HCEC 1CT (cell line): ENCODE results near the gene AGPAT4.
A peak's percentile ranks its signal among the peaks of the same experiment; 100 is the strongest.

Experiments used
- DNase-seq: peaks from one replicate; pipeline ENCODE4 v3.0.0-alpha.2; 2017

The AGPAT4 gene

DNA sequence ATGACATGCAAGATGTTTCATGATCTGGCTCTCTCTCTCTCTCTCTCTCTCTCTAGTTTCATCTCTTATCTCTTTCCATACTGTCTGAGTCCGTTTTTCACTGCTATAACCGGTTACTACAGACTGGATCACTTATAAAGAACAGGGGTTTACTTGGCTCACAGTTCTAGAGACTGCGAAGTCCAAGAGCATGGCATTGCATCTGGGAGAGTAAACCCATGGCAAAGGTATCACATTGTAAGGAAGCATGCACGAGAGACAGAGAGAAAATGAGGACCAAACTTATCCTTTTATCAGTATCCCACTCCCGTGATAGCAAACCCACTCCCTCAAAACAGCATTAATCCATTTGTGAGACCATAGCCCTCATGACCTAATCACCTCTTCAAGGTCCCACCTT lies 7.2 kb upstream of the AGPAT4 start:
- no peak for DNase-seq

DNA sequence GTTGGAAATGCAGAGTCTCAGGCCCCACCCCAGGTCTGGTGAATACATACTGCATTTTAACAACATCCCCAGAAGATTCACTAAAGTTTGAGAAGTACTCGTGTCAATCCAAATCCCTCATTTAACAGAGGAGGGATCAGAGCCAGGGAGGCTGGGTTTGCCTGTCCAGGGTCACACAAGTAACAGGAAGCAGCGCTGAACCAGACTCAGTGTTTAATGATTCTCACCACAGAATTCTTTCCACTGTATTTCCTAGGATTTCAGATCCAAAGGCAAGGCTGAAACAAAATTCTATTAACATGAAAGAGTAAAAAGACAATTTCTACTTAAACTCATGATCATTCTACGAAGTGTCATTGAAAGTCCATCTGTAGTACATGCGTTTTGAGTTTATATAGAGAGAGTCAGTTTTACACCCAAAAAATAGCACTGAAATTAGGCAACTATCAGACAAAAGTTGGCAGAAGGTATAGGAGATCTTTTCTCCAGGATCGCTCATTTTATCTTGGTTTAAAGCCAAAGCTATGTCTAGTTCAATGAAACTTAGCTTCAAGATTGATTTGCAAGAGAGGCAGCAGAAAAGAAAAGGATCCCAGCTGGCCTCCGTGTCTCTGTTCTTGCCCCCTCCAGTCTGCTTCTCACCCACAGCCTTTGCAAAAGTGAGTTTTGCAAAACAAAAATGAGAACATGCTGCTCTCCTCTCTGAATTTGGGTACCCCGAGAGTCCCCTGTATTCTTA lies 6.0 kb upstream of the AGPAT4 start:
- DNase-seq, result no peak

DNA sequence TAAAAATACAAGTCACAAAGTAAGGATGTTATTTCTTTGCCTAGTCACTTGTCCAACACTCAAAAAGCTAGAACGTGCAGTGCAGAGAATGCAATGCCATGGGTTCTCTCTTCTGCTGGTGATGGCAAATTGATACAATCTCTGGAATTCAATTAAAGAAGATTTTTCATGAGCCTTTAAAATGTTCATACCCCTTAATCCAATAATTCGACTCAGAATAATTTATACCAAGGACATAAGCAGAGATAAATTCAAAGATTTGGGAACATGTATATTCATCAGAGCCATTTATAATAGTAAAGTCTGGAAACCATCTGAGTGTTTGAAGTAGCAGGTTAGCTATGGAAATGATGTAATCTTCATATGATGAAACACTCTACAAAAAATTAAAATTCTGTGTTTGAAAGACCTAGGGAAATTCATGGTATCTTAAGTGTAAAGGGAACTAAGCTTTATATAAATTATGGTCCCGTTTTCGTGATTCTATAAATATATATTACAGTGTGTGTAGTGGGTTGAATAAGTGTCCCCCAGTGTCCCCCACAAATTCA lies 2.8 kb upstream of the AGPAT4 start:
- DNase-seq, result no peak

DNA sequence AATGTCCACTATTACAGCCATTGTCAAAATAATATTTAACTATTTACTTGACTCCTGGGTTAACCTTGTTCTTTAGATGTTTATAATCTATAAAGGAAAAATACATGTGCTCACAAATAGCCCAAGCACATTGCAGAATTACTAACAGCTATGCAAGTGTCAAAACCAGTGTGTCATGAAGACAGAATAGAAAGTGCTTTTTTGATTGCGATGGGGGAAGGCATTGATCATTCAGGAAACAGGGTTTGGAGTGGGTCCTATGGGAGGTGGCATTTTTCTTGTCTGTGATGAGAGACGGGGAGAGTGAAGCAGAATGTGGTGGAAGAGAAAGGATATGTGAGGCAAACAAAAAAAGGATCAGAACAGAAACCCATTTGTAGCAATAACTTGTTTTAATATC lies 1.0 kb upstream of the AGPAT4 start:
- DNase-seq, result no peak

DNA sequence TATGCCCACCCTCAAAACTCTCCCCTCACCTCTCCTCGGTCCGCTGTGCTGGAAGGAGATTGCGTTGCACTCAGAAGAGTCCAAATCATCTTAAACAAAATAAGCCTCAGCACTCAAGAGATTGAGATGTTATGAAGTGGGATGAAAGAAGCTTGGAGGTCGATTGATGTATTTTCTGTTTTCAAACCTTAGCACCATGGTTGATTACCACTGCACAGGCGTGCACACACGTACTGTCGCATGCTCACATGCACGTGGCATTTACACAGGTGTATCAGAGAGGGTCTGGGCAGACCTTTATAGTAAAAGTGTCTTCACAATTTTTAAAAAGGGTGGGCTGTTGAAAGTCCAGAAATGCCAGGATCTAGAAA lies 612 bp upstream of the AGPAT4 start:
- no peak for DNase-seq

DNA sequence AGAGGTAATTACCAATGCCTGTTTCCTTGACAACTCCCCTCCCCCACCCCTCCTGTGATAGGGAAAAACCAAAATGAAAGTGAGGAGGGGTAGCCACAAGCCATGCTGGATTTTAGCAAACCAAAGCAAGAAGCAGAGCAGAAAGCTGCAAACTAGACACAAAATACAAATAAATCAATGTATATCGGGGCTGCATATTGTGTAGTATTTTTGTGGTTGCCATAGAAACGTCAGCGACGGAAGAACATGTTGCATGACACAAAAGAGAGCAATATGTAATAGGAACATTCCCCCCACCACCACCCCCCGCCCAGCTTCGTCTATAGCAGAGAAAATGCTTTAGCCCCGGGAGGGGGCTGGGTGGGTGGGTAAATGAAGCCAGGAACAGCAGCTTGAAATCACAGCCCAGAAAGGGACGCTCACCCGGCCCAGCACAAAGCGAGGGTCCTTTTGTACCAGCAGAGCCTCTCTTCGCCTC lies 548 bp downstream of the AGPAT4 start:
- DNase-seq, result peak; percentile 4

DNA sequence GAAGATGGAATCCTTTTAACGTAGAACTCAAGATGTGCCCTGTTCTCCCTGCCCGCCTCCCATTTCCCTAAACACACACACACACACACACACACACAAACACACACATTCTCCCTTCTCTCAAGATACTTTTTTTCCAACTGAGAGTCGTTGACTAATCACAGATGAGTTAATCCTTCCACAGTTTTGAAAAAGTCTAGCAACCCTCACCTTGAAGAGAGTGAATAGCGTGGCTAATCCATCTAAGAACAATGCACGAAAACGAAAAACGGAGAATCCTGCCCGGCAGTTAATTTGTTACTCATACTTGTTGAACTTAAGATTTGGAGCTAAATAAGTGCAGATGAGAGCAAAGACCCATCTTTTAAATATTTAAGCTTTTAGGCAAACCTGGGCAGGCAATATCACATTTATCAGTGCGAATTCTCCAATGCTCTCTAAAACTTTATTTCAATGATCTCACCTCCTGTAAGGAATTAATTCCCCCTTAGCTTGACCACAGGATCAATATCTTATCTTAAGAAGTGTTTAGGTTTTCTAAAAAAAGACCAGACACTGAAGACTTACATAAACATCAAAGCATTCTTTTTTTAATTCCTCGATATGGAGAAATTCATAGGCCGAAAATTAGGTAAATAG lies 1.1 kb downstream of the AGPAT4 start:
- peak; percentile 14 for DNase-seq

DNA sequence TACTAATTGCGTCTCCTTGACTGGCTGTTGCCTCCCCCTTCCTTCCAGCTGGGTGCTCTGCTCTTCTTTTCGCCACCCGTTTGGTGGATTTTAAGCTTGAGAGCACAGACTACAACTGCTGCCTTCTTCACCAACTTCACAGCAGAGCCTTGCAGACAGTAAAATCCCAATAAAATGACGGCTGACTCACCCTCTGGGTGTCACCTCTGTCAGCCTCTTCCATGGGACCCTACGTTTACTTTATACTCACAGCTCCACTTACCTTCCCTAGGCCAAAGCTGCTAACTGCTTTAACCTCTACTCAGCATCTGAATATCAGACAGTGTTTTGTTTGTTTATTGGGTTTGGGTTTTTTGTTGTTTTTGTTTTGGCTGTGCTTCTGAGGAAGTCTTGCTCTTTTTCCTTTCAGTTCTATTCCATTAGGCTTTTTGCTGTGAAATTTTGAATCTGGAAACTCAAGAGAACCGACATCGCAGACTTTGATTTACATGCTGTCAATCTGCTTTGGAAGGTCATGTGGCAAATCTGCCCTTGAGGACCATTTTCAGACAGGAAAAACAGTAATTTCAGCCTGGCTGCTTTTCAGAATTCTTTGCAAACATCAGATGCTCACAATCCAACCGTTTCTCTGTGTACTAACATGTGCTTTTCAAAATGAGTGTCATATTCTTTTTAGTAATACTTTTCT lies 2.4 kb downstream of the AGPAT4 start:
- DNase-seq, result no peak

DNA sequence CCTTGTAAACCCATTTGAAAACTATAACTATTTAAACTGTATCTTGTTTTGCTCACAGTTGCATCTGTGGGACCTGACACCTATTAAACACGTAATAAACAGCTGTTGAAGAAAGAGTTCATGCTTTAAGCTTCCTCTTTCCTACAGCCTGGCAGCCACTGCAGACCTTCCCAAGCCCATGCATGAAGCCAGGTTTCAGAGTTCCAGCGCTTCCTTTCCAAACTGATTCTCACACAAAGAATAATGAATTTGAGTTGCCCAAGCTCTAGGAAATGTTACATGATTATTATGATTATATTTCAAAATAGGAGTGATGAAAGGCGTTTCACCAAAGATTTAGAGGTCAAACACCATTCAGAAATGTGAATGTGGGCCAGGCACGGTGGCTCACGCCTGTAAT lies 3.7 kb downstream of the AGPAT4 start:
- no peak for DNase-seq

- no peak for DNase-seq
Observed at GRCh38 chr6:161269310-161269709, 4.6 kb downstream of the AGPAT4 start.

- DNase-seq, result no peak
Observed at GRCh38 chr6:161268531-161269210, 5.2 kb downstream of the AGPAT4 start.

- DNase-seq, result no peak
Observed at GRCh38 chr6:161266513-161267230, 7.2 kb downstream of the AGPAT4 start.

GRCh38 chr6:161265975-161266374 lies 7.9 kb downstream of the AGPAT4 start:
- no peak for DNase-seq

DNA sequence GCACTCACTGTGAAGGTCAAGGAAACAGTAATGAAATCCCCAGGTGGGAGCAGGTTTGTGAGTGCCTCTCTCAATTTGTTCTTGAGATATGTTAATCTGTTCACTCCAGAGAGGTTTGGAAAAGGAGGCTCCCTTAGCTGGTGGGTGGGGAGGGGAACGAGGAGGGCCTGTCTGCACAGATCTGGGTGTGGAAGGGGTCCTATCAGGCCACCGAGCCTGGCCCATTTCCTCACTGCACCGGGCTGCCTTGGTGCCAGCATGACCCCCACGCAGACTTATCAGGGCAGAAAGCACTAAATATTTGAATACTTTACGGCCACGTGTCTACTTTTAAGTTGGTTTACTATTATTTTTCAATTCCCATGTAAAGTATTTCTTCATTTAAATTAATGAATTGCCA lies 8.3 kb downstream of the AGPAT4 start:
- DNase-seq, result no peak

DNA sequence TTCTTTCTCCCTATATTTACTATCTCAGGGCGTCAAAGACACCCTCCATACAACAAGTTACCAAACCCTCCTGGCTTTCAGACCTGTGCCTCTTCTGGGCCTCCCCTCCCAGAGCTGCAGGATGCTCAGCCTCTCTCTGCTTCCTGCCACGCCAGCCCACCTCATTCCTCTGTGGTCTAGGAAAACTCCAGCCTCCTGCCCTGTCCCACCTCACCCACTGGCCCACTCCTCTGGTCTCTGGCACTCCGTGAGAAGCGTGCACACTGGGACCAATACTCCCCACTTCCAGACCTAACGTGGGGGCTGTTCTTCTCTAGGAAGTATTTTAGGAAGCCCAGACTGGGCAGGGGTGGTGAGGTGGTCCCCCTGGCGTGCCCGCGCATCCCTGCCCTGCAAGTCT lies 9.7 kb downstream of the AGPAT4 start:
- no peak for DNase-seq

GRCh38 chr6:161261816-161262215 lies 12.0 kb downstream of the AGPAT4 start:
- DNase-seq, result no peak

GRCh38 chr6:161261325-161261724 lies 12.5 kb downstream of the AGPAT4 start:
- no peak for DNase-seq

DNA sequence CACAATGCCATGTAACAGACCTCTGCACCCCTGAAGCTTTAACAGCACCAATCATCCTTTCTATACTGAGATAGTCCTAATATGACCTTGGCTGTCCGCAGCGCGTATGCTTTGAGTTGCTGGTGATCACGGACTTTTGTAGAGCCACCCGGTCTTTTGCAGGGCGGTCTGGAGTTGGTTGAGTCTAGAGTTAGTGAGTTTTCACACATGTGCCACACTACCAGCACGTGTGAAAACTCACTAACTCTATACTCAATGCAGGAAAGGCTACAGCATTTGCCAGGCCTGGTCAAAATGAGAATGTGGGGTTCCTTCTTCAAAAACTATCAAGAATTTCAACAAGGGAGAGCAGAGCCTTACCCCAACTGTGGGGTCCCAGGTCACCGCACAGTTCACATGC lies 14.6 kb downstream of the AGPAT4 start:
- DNase-seq, result no peak

GRCh38 chr6:161257793-161258457 lies 15.9 kb downstream of the AGPAT4 start:
- DNase-seq, result peak; percentile 95

GRCh38 chr6:161256407-161256806 lies 17.5 kb downstream of the AGPAT4 start:
- no peak for DNase-seq

GRCh38 chr6:161255518-161255917 lies 18.3 kb downstream of the AGPAT4 start:
- no peak for DNase-seq
